ENCODE measurements around the gene RASSF7.
"Not testable (repeated sequence)": the region's sequence is repeated elsewhere in the genome, so short reads cannot be mapped to it uniquely, and the experiment has no call there.

The RASSF7 gene

GRCh38 chr11:567629-568292 is 7.0 kb downstream of the RASSF7 start:
- DNase-seq = no peak

DNA sequence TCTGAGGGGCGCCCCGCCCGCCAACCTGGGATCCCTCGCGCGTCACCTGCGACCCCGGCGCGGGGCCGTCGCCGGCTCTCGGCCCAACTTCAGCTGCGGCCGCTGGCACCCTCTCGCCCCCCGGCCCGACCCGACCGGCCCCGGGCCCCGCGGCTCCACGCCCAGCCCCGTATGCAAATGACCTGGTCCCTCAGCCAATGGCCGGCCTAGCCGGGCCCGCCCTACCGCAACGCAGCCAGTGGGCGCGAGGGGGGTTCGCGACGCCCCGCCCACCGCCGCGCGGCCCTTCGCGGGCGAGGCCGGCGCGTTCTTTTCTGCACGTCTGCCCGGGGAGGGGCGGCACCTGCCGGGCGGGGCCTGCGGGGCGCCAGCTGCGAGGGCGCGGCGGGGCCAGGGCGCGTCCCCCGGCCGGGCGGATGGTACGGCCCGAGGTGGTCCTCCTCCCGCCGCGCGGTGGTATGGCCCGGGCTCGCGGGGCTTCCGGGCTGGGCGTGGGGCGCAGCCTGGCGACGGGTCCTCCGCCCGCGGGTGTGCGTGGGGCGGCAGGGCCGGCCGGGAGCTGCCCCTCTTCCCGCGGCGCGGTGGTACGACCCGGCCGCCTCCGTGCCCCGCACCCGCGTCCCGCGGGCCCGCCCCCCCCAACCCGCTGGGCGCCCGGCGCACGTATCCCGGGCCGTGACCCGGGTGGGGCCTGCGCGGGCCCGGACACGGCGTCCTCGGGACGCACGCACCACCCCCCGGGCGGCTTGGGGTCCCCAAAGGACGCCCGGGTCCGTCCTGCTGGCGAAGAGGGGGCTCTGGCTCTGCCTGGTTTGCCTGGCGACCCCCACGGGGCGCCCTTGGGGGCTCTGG is 7.8 kb downstream of the RASSF7 start:
- peak; percentile 85 for DNase-seq

DNA sequence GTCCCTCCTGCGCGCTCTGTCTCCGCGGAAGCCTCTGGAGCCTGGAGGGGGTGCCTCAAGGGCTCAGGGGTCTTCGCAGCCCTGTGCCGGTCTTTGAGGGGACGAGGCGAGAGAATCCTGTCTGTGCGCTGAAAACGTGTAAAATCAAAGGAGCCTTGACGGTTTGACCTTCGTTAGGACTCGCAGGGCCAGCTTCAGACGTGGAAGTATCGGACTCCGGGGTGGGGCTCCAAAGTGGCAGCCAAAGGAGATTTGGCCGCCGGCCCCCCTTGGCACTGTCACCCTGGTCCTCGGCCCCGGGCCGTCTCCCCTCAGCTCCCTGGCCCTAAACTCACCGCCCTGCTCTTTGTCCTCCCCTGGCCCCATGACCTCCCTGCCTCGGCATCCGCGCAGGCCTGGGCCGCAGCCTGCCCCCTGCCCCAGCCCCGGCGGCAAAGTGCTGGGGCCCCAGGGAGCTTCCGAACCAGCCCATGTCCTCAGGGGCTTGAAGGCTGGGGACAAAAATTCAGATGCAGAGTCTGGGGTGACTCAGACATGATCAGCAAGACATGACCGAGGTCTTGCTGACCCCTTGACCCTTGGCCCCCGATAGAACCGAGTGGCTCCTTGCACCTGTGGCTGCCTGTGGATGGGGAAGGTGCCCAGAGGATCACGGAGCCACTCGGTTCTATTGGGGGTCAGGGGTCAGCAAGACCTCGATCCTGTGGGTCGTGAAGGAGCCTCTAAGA is 8.6 kb downstream of the RASSF7 start:
- no peak for DNase-seq

GRCh38 chr11:571802-572185 is 11.0 kb downstream of the RASSF7 start:
- DNase-seq = no peak

- DNase-seq = no peak
These were observed 12.5 kb downstream of the RASSF7 start for GRCh38 chr11:573146-573759.

GRCh38 chr11:574031-574570 is 13.3 kb downstream of the RASSF7 start:
- DNase-seq = not testable (repeated sequence)

- DNase-seq = no peak
These were observed 14.0 kb downstream of the RASSF7 start for GRCh38 chr11:574632-575312.

DNA sequence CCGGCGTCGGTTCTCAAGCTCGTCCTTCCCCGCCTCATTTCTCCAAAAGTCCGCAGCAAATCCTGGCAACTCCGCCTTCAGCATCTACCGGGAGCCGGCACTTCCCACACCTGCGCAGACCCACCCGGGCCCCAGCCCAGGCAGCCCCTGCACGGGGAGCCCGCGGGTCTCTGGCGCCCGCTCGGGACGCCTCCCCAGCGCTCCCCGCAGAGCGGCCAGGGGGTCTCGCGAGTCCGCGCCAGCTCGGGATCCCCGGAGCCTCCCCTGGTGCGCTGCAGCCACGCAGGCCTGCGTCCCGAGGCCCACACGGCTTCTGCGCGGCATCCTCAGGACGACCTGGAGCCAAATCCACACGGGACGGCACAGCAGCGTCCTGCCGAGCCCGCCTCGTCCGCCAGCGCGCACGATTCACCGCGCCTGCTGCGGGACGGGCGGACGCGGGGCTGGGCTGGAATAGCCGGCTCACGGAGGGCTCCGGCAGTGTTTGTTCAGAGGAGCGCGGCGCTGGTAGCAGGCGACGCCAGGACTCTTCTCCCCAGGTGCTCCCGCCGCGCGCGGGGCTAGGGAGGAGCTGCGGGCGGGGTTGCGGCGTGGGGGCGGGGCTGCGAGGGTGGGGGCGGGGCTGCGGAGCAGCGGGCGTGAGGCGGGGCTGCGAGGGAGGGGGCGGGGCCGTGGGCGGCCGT is 14.7 kb downstream of the RASSF7 start:
- no peak for DNase-seq

- DNase-seq = peak; percentile 85
These were observed 15.4 kb downstream of the RASSF7 start, which contains the start of gene PHRF1 for GRCh38 chr11:575996-576768. TSS of gene PHRF1 (plus strand) at chr11:576470. CDS start at chr11:581513, 5,043 bp downstream.

DNA sequence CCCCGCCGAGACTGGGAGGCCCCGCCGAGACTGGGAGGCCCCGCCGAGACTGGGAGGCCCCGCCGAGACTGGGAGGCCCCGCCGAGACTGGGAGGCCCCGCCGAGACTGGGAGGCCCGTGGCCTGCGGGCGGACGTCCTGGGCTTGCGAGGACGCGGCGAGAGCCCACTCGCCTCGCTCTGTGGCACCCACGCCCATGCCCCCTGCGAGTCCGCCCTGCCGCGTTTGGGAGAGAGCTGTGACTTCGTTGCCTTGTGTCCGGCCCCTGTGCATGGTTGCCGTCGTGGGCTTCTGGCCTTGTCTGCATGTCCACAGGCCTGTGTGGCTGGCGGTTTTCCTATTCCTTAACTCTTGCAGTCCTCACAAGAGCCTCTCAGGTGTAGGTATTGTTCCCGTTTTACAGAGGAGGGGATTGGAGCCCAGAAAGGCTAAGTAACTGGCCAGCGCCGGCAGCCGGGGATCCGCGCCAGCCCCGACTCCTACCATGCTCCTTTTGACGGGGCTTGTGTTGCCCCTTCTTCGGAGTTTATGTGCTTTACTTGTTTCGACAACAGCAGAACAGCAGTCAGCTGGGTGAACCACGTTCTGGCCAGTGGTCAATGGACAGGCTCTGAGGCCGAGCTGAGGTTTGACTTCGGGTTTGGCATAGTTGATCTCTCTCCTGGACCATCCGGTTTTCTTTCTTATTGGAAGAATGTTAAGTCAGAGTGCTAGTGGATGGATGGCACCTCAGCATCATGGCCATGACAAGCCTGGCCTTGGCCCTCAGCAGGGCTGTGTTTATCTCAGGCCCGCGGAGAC is 16.2 kb downstream of the RASSF7 start:
- no peak for DNase-seq

- no peak for DNase-seq
These were observed 16.8 kb downstream of the RASSF7 start for GRCh38 chr11:577611-577894.

DNA sequence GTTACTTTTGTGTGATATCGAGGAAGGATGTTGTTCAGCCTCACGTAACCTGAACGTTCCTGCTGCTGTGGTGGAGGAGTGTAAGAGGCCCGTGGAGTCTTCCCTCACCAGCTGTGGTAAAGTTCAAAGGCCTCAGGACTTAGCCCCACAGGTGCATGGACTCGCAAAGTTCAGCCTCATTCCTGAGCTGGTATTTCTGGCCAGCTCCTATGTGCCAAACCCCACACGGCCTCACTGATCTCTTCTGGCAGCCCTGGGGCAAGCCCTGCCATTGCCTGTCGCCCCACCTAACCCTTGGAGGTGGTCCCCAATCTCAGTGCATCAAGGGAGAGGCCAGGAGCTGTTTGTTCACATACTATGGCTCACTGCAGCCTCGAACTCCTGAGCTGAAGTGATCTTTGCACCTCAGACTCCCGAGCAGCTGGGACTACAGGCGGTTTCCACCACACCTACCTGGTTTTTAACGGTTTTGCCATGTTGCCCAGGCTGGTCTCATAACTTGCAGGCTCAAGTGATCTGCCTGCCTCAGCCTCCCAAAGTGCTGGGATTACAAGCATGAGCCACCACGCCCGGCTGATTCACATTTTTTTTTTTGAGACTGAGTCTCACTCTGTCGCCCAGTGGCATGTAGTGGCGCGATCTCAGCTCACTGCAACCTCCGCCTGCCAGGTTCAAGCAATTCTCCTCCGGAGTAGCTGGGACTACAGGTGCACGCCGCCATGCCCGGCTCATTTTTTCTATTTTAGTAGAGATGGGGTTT is 17.7 kb downstream of the RASSF7 start:
- DNase-seq = no peak

DNA sequence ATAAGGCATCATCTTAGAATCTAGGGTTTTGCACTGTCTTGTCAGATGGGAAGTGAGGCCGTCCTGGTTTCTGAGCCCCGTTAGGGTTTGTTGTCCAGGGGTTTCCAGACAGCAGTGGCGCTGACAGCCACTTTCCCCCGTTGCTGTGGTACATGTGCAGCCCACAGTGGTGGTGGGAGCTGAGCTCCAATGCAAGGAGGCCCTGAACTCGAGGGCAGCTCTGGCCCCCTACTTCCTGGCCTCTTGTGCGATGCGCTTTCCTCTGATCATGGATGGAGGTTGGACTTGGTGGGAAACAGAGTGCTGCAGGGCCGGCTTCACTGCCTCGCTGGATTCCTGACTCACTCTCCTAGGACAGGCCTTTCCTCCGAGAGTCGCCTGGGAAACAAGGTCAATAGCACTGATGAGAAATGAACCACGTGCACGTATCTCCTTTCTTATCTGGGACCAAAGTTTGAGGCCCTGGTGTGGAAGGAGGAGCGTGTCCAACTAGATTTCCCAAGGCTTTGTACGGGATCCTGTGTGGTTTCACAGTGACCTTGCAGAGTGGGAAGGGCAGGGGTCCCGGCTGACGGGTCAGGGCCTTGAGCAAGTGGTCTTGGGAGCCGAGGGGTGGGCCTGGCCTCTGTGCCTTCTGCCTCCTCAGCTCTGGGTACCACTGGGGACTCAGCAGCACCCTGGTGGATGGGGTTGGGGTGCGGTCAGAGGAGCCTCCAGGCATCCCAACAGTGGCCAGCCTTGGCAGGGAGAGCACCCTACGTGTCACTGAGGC is 19.2 kb downstream of the RASSF7 start:
- no peak for DNase-seq

GRCh38 chr11:581342-581741 is 20.6 kb downstream of the RASSF7 start:
- DNase-seq = no peak

- no peak for DNase-seq
These were observed 21.0 kb downstream of the RASSF7 start for GRCh38 chr11:581752-582151.

- no peak for DNase-seq
These were observed 23.5 kb downstream of the RASSF7 start for GRCh38 chr11:584287-584686.

DNA sequence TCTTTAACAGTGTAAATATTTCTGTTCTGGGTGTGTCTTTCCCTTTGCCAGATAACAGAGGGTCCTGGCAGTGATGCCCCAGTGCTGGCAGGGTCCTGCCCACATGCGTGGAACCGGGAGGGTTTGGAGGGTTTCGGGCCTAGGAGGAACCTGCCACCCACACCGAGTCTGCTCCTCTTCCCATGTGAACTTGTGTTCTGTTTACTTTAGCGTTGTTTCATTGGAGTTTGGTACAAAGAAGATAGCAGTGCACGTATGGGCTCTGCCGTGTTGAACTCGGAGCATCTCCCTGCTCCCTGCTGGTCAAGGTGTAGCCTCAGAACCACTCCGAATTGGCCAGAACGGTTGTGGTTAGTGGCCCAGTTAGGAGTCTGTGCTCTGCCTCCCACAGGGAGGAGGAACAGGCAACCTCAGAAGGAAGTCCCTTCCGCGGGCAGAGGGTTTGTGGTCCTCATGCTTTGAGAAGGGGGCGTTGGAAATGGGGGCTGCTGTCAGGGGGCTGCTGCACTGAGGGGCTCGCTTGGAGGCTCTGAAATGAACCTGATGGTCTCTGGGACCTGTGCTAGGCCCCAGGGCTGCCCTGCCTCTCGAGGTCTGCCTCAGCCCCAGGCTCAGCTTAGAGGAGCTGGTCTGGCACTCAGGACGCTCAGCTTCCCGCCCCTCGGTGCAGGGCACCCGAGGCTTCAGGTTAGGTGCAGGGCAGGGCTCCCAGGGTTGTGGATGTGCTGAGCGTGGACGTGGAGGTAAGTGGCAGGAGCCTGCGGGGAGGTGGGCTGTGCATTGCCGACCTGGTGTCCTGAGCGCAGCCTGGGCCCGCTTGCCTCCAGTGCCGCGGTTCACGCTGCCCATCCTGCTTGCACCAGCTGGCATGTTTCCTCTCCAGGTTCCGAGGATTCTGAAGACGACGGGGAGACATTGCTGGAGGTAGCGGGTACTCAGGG is 25.9 kb downstream of the RASSF7 start:
- no peak for DNase-seq
